BLaER1 (cell line): ENCODE results near the gene PRKCA.

Source experiments
- H3K27ac ChIP-seq: shearing (Covaris generic); formaldehyde crosslinking; 2 replicates; pipeline ENCODE4 v1.8.1; 2022
- H3K27me3 ChIP-seq: shearing (Covaris generic); formaldehyde crosslinking; 2 replicates; pipeline ENCODE4 v1.8.1; 2022
- H3K36me3 ChIP-seq: shearing (Covaris generic); formaldehyde crosslinking; 2 replicates; pipeline ENCODE4 v1.8.1; 2022
- H3K4me1 ChIP-seq: shearing (Covaris generic); formaldehyde crosslinking; 2 replicates; pipeline ENCODE4 v1.8.1; 2022
- H3K4me2 ChIP-seq: shearing (Covaris generic); formaldehyde crosslinking; 2 replicates; pipeline ENCODE4 v1.8.1; 2022
- H3K4me3 ChIP-seq: shearing (Covaris generic); formaldehyde crosslinking; 2 replicates; pipeline ENCODE4 v1.8.1; 2022
- H3K9ac ChIP-seq: shearing (Covaris generic); formaldehyde crosslinking; 2 replicates; pipeline ENCODE4 v1.8.1; 2022
- H3K9me3 ChIP-seq: shearing (Covaris generic); formaldehyde crosslinking; 2 replicates; pipeline ENCODE4 v1.8.1; 2022
- H4K20me1 ChIP-seq: shearing (Covaris generic); formaldehyde crosslinking; 2 replicates; pipeline ENCODE4 v1.8.1; 2022
- Cebpa-rat ChIP-seq: shearing (Covaris generic); IDR thresholded peaks from 2 replicates; pipeline ENCODE4 v1.8.1; 2022

The PRKCA gene

GRCh38 chr17:66839616-66840015 lies 537.2 kb downstream of the PRKCA start:
- no peak overlapping the region for H3K4me3 ChIP-seq
- peaks cover 24% of the 10 kb centered on the region for H3K4me1 ChIP-seq
- H3K9me3 ChIP-seq: no peaks in the 10 kb centered on the region
- no peak overlapping the region for H3K9ac ChIP-seq
- H4K20me1 ChIP-seq: no peaks in the 10 kb centered on the region; the same call in 1 of the 2 replicates
- no peak overlapping the region; the same call in 1 of the 2 replicates for H3K4me2 ChIP-seq
- TF ChIP-seq Cebpa-rat: no peak
- no peaks in the 10 kb centered on the region for H3K27me3 ChIP-seq
- H3K27ac ChIP-seq: no peak overlapping the region
- no peaks in the 10 kb centered on the region for H3K36me3 ChIP-seq

- H3K9me3 ChIP-seq: no peaks in the 10 kb centered on the region
- no peak overlapping the region for H3K9ac ChIP-seq
- no peaks in the 10 kb centered on the region for H3K36me3 ChIP-seq
- peaks cover 21% of the 10 kb centered on the region for H3K4me1 ChIP-seq
- no peak overlapping the region for H3K4me2 ChIP-seq
- TF ChIP-seq Cebpa-rat: no peak
- no peak overlapping the region for H3K27ac ChIP-seq
- H4K20me1 ChIP-seq: no peaks in the 10 kb centered on the region; the same call in 1 of the 2 replicates
- no peak overlapping the region for H3K4me3 ChIP-seq
- H3K27me3 ChIP-seq: no peaks in the 10 kb centered on the region
These were observed 537.6 kb downstream of the PRKCA start for GRCh38 chr17:66840061-66840460.

- TF ChIP-seq Cebpa-rat: no peak
- Histone ChIP-seq H3K9me3 (no peaks in the 10 kb centered on the region), H3K27me3 (no peaks in the 10 kb centered on the region), H3K36me3 (no peaks in the 10 kb centered on the region), H3K4me3 (no peak overlapping the region), H4K20me1 (no peaks in the 10 kb centered on the region), H3K27ac (no peak overlapping the region), H3K9ac (no peak overlapping the region), H3K4me2 (no peak overlapping the region), H3K4me1 (peaks cover 17% of the 10 kb centered on the region)
These were observed 538.9 kb downstream of the PRKCA start for GRCh38 chr17:66841328-66841727.

- Histone ChIP-seq H3K9ac (no peak overlapping the region), H3K36me3 (no peaks in the 10 kb centered on the region), H3K27me3 (no peaks in the 10 kb centered on the region), H3K4me3 (no peak overlapping the region), H3K4me1 (peaks cover 17% of the 10 kb centered on the region), H4K20me1 (no peaks in the 10 kb centered on the region), H3K4me2 (no peak overlapping the region), H3K9me3 (peaks cover 4% of the 10 kb centered on the region; the same call in 1 of the 2 replicates), H3K27ac (no peak overlapping the region)
- no peak for TF ChIP-seq Cebpa-rat
These were observed 539.3 kb downstream of the PRKCA start for GRCh38 chr17:66841744-66842143.

DNA sequence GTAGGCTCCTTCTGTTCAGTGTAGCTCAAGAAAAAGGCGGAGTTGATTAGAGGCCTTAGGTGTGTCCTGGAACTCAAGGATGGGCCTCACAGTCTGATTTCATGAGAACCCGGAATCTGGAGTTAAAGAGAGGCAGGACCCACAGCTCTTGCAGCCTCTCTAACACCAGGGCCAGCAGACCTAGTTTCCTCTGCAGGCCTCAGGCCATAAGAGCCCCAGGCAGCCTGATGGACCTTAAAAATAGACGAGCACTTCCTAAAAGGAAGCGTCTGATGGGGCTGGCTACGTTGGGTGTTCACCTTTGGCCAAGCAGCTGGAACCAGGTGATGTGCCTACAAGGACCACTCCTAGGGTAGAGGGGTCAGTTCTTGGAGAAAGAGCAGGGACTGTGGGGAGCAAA lies 540.1 kb downstream of the PRKCA start:
- TF ChIP-seq Cebpa-rat: no peak
- H3K27ac ChIP-seq: no peak overlapping the region

DNA sequence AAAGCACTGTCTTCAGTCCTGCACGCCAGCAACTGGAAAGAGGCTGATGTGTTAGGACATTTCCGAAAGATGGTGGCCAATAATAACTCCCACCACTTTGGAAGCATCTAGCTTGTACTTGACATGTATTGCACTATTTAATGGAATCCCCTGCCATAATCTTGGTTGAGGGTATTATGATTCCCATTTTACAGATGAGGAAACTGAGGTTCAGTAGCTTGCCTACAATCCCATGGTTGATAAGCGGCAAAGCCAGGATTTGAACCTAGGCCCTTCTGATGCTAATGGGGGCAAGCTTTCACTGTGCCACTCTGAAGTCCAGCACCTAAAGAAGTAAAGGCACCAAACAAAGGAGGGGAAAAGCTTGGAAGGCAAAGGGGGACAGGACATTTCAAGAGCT lies 540.5 kb downstream of the PRKCA start:
- no peak overlapping the region for H3K27ac ChIP-seq
- no peaks in the 10 kb centered on the region for H3K27me3 ChIP-seq
- TF ChIP-seq Cebpa-rat: no peak

More for the DNA sequence above, 540.1 kb downstream of the PRKCA start:
- no peaks in the 10 kb centered on the region for H4K20me1 ChIP-seq
- H3K4me1 ChIP-seq: peaks cover 17% of the 10 kb centered on the region
- no peaks in the 10 kb centered on the region for H3K27me3 ChIP-seq
- H3K9ac ChIP-seq: no peak overlapping the region
- no peak overlapping the region for H3K4me2 ChIP-seq
- H3K36me3 ChIP-seq: no peaks in the 10 kb centered on the region
- no peak overlapping the region for H3K4me3 ChIP-seq
- peaks cover 10% of the 10 kb centered on the region; the same call in 1 of the 2 replicates for H3K9me3 ChIP-seq

DNA sequence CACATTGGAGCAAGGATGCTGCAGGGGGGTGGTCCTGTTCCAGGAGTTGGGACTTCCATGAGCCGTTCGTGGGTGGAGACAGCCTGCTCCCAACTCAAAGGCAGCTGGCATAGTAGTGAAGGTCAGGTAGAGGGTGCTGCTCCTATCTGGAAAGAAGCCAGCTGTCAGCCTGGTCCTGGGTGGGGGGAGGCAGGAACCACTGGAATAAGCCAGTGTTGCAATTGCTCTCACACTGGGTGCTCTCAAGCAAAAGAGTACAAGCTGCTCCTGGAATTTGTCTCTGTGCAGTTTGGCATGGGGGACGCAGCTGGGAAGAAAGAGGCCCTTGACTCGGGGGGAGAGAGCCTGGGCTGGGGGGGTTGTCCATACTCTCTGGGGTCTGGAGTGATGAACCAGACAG lies 541.2 kb downstream of the PRKCA start:
- no peak overlapping the region for H3K4me2 ChIP-seq
- no peak overlapping the region for H3K27ac ChIP-seq
- no peaks in the 10 kb centered on the region for H3K27me3 ChIP-seq
- H3K4me1 ChIP-seq: peaks cover 17% of the 10 kb centered on the region
- H4K20me1 ChIP-seq: no peaks in the 10 kb centered on the region
- no peak for TF ChIP-seq Cebpa-rat
- no peak overlapping the region for H3K4me3 ChIP-seq
- H3K9me3 ChIP-seq: peaks cover 16% of the 10 kb centered on the region
- no peak overlapping the region for H3K9ac ChIP-seq
- no peaks in the 10 kb centered on the region for H3K36me3 ChIP-seq

More for the DNA sequence above, 540.5 kb downstream of the PRKCA start:
- no peak overlapping the region for H3K4me3 ChIP-seq
- peaks cover 15% of the 10 kb centered on the region for H3K9me3 ChIP-seq
- H4K20me1 ChIP-seq: no peaks in the 10 kb centered on the region
- no peak overlapping the region for H3K9ac ChIP-seq
- no peak overlapping the region for H3K4me2 ChIP-seq
- H3K4me1 ChIP-seq: peaks cover 17% of the 10 kb centered on the region
- H3K36me3 ChIP-seq: no peaks in the 10 kb centered on the region

- H3K4me2 ChIP-seq: no peak overlapping the region
- peaks cover 23% of the 10 kb centered on the region for H3K9me3 ChIP-seq
- H3K27ac ChIP-seq: no peak overlapping the region
- H3K27me3 ChIP-seq: no peaks in the 10 kb centered on the region
- no peak overlapping the region for H3K9ac ChIP-seq
- H3K4me1 ChIP-seq: peaks cover 19% of the 10 kb centered on the region
- H3K4me3 ChIP-seq: no peak overlapping the region
- no peaks in the 10 kb centered on the region for H3K36me3 ChIP-seq
- no peak for TF ChIP-seq Cebpa-rat
- no peaks in the 10 kb centered on the region for H4K20me1 ChIP-seq
These were observed 545.3 kb downstream of the PRKCA start for GRCh38 chr17:66847704-66848103.

- Histone ChIP-seq H3K4me1 (peaks cover 12% of the 10 kb centered on the region; the same call in 1 of the 2 replicates), H3K36me3 (no peaks in the 10 kb centered on the region), H3K27me3 (no peaks in the 10 kb centered on the region), H3K9ac (no peak overlapping the region), H3K27ac (no peak overlapping the region), H3K9me3 (peaks cover 23% of the 10 kb centered on the region), H3K4me2 (no peak overlapping the region), H4K20me1 (no peaks in the 10 kb centered on the region), H3K4me3 (no peak overlapping the region)
- no peak for TF ChIP-seq Cebpa-rat
These were observed 546.1 kb downstream of the PRKCA start for GRCh38 chr17:66848496-66848895.

GRCh38 chr17:66849032-66849655 lies 546.7 kb downstream of the PRKCA start:
- H3K4me3 ChIP-seq: no peak overlapping the region

More at GRCh38 chr17:66849032-66849655, 546.7 kb downstream of the PRKCA start:
- no peak for TF ChIP-seq Cebpa-rat
- Histone ChIP-seq H3K27me3 (no peaks in the 10 kb centered on the region), H4K20me1 (no peaks in the 10 kb centered on the region), H3K27ac (no peak overlapping the region), H3K9me3 (peaks cover 26% of the 10 kb centered on the region), H3K4me2 (no peak overlapping the region), H3K4me1 (peaks cover 12% of the 10 kb centered on the region; the same call in 1 of the 2 replicates), H3K9ac (no peak overlapping the region), H3K36me3 (no peaks in the 10 kb centered on the region)
